Posterior vena cava (tissue), 2 donors: ENCODE data around the gene PRSS27. TPM values are rescaled to one million over a fixed set of nuclear protein-coding genes. Genes with fewer than 3 reads are reported as not detected.

Experiments used
- DNase-seq: peaks from one replicate; pipeline ENCODE4 v3.0.0-alpha.2; 2020; ENCODE audit warnings: low spot score
- intact Hi-C, 2 donors: fragments of 100-400 bp; cut with DNase I; formaldehyde crosslinking; loops; one replicate each; pipeline versions ENCODE4 v1.14.1 to v1.14.2; 2022 to 2023
- long read RNA-seq, 2 donors: library from polyadenylated mRNA; unstranded; transcript quantifications; one replicate each; pipeline ENCODE4 v2.0.0, GENCODE V29; 2020 to 2021
- total RNA-seq, 2 donors: library from RNA; stranded (reverse); fragmentation: NEBNext Ultra II Directional; extraction: Animal tissue kit (Norgen Biotek cat#: 25700); gene quantifications; one replicate each; pipeline ENCODE4 v1.2.1, GENCODE V29; 2021
- donor health status: DM: yes; HTN: yes; CAD: no.
- donor health status: DM: yes; HTN: yes; CAD: no.

Gene PRSS27
- 1 to 10 TPM in 1 of 2 donors, under 1 TPM in 1; 0.71 to 1.4 TPM for total RNA-seq
- long read RNA-seq, donor 1 = 0 reads
- long read RNA-seq, donor 2 = 0 reads

DNA sequence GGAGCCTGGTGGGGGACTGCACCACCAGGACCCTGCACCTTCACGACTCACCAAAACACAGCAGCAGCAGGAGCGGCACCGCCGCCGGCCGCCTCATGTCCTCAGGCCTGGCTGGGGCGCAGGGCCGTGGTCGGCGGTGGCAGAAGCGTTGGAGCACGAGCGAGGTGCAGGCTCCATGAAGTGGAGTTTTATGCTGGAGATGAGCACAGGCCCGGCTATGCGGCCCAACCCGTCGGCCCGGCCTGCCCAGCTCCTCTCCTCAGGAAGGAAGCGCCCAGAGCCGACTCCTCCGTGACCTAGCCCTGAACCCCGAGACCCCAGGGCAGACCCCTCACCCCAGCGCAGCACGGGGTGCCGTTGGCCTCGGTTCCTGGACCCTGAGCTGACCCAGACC is at the start of gene PRSS27:
Gene PRSS27 (minus strand): TSS at position 161 of the 394 bp plus-strand sequence. CDS start 64 bp downstream, at position 97.
- intact Hi-C loops = loop anchor here in 1 of 2 donors (10.0 kb wide), 1 partner anchor 135 kb away; the partner anchor contains the start of gene PRSS22
- no peak for DNase-seq

- intact Hi-C loops = loop anchor here in 1 of 2 donors (5.0 kb wide), 1 partner anchor 423 kb away; no protein-coding TSS in a partner anchor
- peak; percentile 69 for DNase-seq
Observed at GRCh38 chr16:2769675-2770056, 49.6 kb upstream of the PRSS27 start.

DNA sequence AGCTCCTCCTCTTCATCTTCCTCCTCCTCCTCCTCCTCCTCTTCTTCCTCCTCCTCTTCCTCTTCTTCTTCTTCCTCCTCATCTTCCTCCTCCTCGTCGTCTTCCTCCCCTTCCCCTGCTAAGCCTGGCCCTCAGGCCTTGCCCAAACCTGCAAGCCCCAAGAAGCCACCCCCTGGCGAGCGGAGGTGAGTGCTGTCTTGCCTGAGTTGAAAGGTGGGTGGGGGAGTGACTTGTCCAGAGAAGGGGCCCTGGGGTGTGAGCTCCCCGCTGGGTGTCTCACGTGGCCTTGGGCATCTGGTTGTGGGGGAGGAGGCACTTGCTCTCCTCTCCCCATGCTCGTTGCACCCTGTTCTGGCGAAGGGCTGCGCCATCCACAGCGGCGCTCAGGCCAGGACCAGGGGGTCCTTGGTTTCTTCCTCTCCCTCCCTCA is 49.1 kb upstream of the PRSS27 start:
- DNase-seq = peak; percentile 76
- intact Hi-C loops = loop anchor here in 1 of 2 donors (5.0 kb wide), 1 partner anchor 423 kb away; no protein-coding TSS in a partner anchor

DNA sequence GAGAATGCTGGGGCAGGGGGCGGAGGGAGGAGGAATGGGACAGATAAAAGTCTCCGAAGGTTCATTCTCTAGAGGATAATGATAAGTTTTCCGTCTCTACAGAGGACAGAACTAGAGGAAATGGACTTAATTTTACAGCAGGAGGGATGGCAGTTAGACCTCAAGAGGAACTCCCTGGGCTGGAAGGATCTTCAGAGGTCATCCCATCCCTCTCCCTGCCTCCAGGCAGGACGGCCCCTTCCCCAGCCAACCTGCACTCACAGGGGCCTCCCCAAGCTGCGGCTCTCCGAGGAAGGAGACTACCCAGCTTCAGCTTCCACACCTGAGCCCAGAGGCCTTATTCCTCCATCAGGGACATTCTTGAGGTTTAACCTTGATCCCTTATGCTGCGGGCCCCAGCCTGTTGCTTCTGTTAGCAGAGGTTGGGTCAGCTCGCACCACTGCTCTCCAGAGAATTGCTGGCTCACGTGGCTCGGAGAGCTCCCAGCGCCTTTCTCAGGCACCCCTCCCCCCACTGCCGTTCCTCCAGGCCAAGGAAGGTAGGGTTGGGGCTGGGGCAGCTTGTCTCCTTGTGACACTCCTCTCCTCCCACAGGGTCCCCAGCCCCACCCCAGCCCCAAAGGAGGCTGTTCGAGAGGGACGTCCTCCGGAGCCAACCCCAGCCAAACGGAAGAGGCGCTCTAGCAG is 48.5 kb upstream of the PRSS27 start:
- intact Hi-C loops = loop anchor here in 1 of 2 donors (5.0 kb wide), 1 partner anchor 424 kb away; no protein-coding TSS in a partner anchor
- peak; percentile 73 for DNase-seq

DNA sequence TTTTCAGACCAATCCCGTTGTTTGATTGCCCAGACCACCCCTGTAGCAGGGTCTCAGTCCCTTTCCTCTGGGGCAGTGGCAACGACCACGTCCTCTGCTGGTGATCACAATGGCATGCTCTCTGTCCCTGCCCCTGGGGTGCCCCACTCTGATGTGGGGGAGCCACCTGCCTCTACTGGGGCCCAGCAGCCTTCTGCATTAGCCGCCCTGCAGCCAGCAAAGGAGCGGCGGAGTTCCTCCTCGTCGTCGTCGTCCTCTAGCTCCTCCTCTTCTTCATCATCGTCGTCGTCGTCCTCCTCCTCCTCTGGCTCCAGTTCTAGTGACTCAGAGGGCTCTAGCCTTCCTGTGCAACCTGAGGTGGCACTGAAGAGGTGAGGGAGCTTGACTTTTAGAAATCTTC is 47.9 kb upstream of the PRSS27 start:
- DNase-seq = no peak
- intact Hi-C loops = loop anchor here in 1 of 2 donors (5.0 kb wide), 1 partner anchor 424 kb away; no protein-coding TSS in a partner anchor

DNA sequence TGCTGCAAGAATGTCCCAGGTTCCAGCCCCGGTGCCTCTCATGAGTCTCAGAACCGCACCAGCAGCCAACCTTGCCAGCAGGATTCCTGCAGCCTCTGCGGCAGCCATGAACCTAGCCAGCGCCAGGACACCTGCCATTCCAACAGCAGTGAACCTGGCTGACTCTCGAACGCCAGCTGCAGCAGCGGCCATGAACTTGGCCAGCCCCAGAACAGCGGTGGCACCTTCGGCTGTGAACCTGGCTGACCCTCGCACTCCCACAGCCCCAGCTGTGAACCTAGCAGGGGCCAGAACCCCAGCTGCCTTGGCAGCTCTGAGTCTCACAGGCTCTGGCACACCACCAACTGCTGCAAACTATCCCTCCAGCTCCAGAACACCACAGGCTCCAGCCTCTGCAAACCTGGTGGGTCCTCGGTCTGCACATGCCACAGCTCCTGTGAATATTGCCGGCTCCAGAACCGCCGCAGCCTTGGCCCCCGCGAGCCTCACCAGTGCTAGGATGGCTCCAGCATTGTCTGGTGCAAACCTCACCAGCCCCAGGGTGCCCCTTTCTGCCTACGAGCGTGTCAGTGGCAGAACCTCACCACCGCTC is 47.2 kb upstream of the PRSS27 start:
- peak; percentile 73 for DNase-seq
- intact Hi-C loops = loop anchor here in 1 of 2 donors (5.0 kb wide), 1 partner anchor 425 kb away; no protein-coding TSS in a partner anchor

- intact Hi-C loops = loop anchor here in 1 of 2 donors (5.0 kb wide), 1 partner anchor 426 kb away; no protein-coding TSS in a partner anchor
Observed at GRCh38 chr16:2766430-2767139, 46.6 kb upstream of the PRSS27 start.

DNA sequence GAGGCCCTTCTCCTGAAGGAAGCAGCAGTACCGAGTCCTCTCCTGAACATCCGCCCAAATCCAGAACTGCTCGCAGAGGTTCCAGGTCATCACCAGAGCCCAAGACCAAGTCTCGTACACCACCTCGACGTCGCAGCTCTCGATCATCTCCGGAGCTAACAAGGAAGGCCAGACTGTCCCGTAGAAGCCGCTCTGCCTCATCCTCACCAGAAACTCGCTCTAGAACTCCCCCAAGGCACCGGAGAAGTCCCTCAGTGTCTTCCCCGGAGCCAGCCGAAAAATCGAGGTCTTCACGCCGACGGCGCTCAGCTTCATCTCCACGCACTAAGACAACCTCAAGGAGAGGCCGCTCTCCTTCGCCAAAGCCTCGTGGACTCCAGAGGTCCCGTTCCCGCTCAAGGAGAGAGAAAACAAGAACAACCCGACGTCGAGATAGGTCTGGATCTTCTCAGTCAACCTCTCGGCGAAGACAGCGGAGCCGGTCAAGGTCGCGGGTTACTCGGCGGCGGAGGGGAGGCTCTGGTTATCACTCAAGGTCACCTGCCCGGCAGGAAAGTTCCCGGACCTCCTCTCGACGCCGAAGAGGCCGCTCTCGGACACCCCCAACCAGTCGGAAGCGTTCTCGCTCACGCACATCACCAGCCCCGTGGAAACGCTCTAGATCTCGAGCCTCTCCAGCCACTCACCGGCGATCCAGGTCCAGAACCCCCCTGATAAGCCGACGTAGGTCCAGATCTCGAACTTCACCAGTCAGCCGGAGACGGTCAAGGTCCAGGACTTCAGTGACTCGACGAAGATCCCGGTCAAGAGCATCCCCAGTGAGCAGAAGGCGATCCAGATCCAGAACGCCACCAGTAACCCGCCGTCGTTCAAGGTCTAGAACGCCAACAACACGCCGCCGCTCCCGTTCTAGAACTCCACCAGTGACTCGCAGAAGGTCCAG is 45.7 kb upstream of the PRSS27 start:
- DNase-seq = no peak
- intact Hi-C loops = loop anchor here in 1 of 2 donors (5.0 kb wide), 1 partner anchor 427 kb away; no protein-coding TSS in a partner anchor

More at GRCh38 chr16:2766430-2767139, 46.6 kb upstream of the PRSS27 start:
- DNase-seq = no peak

DNA sequence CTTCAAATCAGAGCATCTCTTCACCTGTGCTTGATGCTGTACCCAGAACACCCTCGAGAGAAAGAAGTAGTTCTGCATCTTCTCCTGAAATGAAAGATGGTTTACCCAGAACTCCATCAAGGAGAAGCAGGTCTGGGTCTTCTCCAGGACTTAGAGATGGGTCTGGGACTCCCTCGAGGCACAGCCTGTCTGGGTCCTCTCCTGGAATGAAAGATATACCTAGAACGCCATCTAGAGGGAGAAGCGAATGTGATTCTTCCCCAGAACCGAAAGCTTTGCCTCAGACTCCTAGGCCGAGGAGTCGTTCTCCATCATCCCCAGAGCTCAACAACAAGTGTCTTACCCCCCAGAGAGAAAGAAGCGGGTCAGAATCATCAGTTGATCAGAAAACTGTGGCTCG is 44.7 kb upstream of the PRSS27 start:
- no peak for DNase-seq

GRCh38 chr16:2763173-2763572 is 43.1 kb upstream of the PRSS27 start:
- intact Hi-C loops = no loop called here
- no peak for DNase-seq

More for the DNA sequence above, 44.7 kb upstream of the PRSS27 start:
- intact Hi-C loops = loop anchor here in 1 of 2 donors (5.0 kb wide), 1 partner anchor 428 kb away; no protein-coding TSS in a partner anchor

DNA sequence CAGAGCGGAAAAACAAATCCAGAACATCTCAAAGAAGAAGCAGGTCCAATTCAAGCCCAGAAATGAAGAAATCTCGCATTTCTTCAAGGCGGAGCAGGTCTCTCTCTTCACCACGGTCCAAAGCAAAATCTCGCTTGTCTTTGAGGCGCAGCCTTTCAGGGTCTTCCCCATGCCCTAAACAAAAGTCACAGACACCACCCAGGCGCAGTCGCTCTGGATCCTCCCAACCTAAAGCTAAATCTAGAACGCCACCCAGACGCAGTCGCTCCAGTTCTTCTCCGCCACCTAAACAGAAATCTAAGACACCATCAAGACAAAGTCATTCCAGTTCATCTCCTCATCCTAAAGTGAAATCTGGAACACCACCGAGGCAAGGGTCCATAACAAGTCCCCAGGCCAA is 42.7 kb upstream of the PRSS27 start:
- DNase-seq = peak; percentile 72
- intact Hi-C loops = no loop called here

DNA sequence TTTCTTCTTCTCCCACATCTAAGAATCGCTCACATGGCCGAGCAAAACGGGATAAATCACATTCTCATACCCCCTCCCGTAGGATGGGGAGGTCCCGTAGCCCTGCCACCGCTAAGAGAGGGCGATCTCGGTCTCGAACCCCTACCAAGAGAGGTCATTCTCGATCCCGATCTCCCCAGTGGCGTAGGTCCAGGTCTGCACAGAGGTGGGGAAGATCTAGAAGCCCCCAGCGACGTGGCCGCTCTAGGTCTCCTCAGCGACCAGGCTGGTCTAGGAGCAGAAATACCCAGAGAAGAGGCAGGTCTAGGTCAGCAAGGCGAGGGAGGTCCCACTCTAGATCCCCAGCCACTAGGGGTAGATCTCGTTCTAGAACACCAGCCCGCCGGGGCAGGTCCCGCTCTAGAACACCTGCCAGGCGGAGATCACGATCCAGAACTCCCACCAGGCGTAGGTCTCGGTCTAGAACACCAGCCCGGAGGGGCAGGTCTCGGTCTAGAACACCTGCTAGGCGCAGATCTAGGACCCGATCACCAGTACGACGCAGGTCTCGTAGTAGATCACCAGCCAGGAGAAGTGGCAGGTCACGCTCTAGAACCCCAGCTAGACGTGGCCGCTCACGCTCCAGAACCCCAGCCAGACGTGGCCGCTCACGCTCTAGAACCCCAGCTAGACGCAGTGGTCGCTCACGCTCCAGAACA is 42.0 kb upstream of the PRSS27 start:
- no peak for DNase-seq
- intact Hi-C loops = no loop called here

- intact Hi-C loops = no loop called here
- no peak for DNase-seq
Observed at GRCh38 chr16:2761472-2761871, 41.4 kb upstream of the PRSS27 start.

GRCh38 chr16:2757344-2757743 is 37.3 kb upstream of the PRSS27 start:
- intact Hi-C loops = no loop called here
- no peak for DNase-seq

GRCh38 chr16:2756288-2757015 is 36.4 kb upstream of the PRSS27 start:
- intact Hi-C loops = no loop called here
- DNase-seq = peak; percentile 64

DNA sequence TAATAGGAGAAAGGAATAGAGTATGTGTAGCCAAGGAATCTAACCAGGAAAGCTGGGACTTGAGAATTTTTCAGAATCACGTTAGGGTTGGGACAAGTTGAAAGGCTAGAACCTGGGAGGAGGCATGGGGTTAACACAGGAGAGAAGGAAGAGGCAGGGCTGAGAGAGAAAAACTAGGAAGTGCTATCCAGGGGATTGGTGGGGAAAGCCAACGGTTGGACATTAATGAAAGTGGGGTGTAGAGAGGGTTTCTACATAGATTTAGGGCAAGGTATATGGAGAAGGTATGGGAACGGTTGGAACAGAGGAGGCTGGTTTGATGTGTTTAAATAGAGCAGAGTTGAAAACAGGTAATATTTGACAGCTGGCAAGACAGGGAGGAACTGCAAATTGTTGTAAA is 35.1 kb upstream of the PRSS27 start:
- intact Hi-C loops = no loop called here
- DNase-seq = no peak

DNA sequence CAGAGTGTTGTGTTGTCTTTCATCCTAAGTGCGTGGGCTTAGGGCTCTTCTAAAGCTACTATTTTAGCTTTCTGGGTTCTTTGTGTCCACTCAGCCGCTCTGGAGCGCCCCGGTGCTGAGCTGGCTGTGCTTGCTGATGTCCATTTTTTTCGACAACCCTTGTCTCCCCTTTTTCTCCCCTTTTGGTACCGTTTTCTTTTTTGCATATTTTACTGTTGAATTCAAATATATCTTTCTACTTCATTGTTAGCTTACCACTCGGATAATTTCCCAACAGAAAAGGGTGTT is 33.7 kb upstream of the PRSS27 start:
- intact Hi-C loops = no loop called here

More for the DNA sequence above, 33.7 kb upstream of the PRSS27 start:
- DNase-seq = peak; percentile 10
